CD4-positive, alpha-beta T cell treated with Interleukin-6 at 100 ng/mL for 8 hours (primary cell): ENCODE measurements around the gene BNIP5.

Experiments used
- DNase-seq: peaks from one replicate; pipeline ENCODE4 v3.0.0-alpha.2; 2020; ENCODE audit warnings: mixed read lengths, low spot score

The BNIP5 gene, protein sequence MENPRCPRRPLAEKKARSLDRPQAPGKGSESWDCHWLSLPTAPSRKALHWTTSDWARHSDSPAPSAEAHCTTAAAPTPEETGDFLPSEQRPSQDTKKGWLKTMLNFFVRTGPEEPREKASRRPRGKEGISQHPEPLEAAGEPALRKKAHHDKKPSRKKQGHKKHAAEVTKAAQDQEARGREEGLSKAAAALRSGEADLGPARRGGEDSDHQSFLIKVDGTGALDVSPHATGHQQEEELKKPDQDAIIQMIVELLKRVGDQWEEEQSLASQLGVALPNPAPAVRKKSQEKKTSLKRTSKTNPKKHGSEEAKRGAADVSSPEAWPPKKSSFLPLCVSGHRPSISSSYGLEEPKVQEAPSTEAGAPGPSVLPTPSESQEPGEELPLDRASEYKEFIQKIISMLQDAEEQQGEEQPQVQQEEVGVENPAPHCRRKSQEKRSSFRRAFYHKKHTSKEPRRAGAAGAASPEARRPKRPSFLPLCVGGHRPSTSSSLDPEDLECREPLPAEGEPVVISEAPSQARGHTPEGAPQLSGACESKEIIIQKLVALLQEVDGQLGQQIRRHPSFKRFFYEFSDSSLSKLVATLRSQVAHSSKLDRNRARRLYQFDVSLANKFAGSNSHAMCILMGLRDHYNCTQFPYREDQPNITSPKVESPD

GRCh38 chr6:36336779-36337241 is at the start of gene BNIP5:
TSS of gene BNIP5 (minus strand) at chr6:36336888. CDS start at chr6:36330690, 6,198 bp downstream.
- peak; percentile 3 for DNase-seq

- DNase-seq, result no peak
Observed at GRCh38 chr6:36384095-36384494, 47.4 kb upstream of the BNIP5 start.

GRCh38 chr6:36383606-36384005 is 46.9 kb upstream of the BNIP5 start:
- DNase-seq, result no peak

GRCh38 chr6:36382976-36383375 is 46.3 kb upstream of the BNIP5 start:
- DNase-seq, result no peak

- no peak for DNase-seq
Observed at GRCh38 chr6:36381502-36382389, 45.1 kb upstream of the BNIP5 start.

DNA sequence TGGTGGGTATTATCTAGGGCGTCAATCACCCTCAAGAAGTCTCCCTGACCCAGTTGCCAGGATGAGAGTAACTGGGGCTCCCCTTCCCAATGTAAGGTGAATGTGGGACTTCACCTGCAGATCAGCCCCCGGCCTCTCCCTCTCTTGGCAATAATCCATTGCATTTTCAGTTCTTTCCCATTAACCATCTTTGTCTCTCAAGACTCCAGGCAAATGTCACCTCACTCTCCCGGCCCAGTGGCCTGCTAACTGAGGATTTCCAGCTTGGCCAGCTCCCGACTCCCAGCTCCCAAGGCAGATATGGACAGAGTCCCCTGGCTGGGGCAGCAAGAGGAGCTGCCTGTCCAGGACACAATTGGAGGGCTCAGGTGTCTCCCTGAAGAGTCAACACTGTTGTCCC is 43.5 kb upstream of the BNIP5 start:
- no peak for DNase-seq

DNA sequence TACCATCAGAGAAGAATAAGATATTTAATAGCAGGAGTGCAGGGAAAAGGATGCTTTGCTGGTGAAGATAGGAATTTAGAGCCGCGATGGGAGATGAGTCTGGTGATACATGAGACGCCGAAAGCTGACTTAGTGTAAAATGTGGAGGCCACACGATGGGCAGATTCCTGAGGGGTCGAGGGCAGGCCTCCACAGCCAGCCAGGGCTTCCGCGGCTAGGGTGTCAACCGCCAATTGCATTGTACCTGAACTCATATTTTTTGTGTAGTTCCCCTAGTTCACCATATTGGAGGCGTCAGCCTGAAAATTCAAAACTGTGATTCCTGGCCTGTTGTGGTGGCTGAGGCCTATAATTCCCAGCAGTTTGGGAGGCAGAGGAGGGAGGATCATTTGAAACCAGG is 42.2 kb upstream of the BNIP5 start:
- no peak for DNase-seq

- no peak for DNase-seq
Observed at GRCh38 chr6:36378243-36378920, 41.7 kb upstream of the BNIP5 start.

- DNase-seq, result no peak
Observed at GRCh38 chr6:36377594-36377993, 40.9 kb upstream of the BNIP5 start.

- DNase-seq, result no peak
Observed at GRCh38 chr6:36376742-36377141, 40.1 kb upstream of the BNIP5 start.

- no peak for DNase-seq
Observed at GRCh38 chr6:36376183-36376582, 39.5 kb upstream of the BNIP5 start.

DNA sequence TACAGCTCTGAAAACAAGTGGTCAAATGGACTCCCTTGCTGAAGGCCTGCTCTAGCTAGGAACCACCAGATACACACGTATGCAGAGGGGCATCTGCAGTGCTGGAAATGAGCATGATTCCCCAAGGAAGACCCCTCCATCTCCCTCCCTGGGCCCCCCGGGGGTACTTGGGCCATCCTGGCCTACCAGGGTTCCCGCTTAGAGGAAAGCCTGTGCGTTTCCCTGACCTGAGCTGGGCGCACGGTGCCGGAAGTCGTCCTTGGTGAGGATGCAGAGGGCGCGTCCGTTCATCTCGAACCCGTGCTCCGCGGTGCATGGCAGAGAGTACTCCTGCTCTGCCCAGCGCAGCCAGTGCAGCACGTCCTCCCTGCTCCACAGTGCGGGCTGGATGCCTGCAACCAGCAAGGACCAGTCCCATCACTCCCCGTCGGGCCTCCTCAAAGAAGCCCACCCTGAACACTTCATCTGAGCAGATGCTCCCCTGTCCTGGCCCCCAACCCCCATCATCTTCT is 39.0 kb upstream of the BNIP5 start:
- DNase-seq, result no peak

DNA sequence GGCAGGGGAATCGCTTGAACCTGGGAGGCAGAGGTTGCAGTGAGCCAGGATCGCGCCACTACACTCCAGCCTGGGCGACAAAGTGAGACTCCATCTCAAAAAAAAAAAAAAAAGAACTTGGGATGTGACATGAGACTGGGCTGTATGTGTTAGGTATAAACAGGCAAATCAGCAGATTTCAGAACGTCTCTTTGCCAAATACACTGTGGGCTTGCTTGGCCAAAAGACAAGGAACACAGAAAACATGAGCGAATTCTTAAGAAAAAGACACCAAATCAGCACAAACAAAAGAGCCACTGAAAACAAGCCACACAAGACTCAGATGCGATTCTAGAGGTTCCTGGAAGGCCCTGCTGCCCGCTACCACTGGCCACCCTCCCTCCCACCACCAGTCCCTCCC is 38.3 kb upstream of the BNIP5 start:
- no peak for DNase-seq

GRCh38 chr6:36374194-36374593 is 37.5 kb upstream of the BNIP5 start:
- DNase-seq, result no peak

- no peak for DNase-seq
Observed at GRCh38 chr6:36373368-36374019, 36.8 kb upstream of the BNIP5 start.

DNA sequence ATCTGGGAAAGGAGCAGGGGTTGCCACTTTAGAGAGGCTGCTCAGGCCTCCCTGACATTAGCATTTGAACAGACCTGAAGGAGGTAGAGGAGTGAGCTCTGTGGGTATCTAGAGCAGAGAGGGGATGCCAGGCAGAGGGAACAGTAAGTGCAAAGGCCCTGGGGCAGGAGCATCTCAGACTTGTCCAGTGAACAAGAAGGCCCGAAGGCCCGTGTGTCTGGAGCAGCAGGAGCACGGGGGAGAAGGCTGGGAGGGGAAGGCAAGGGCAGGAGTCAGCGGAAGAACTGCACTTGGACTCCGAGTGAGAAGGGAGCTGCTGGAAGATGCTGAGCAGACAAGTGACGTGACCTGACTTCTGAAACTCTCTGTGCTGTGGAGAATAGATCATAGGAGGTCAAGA is 35.4 kb upstream of the BNIP5 start:
- no peak for DNase-seq

DNA sequence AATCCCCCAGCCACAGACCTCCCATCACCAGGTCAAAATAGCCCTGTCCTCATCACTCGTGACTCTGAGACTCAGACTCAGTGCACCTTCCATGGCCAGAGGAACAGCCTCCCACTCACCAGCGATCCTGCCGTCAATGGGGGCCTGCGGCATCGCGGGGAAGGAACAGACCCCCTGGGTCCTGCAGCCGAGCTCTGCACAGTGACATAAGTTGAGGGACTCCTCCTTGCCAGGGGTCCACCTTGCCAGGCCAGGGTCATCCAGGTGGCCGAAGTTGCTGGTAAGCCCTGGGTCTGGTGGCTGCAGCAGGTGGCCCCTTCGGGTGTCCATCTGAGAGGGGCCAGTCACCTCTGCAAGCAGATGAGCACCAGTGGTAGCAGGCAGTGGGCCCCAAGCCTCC is 34.5 kb upstream of the BNIP5 start:
- no peak for DNase-seq

- no peak for DNase-seq
Observed at GRCh38 chr6:36370638-36371037, 34.0 kb upstream of the BNIP5 start.

GRCh38 chr6:36368921-36369865 is 32.5 kb upstream of the BNIP5 start:
- DNase-seq, result no peak

GRCh38 chr6:36368421-36368820 is 31.7 kb upstream of the BNIP5 start:
- no peak for DNase-seq
